ENCODE measurements around the gene HEATR3. TPM values are rescaled to one million over a fixed set of nuclear protein-coding genes. Genes with fewer than 3 reads are reported as not detected.

HEATR3 gene
- total RNA-seq, 4 donors from 2014 or later, result 15.6 to 51.8 (median 25.3) TPM

DNA sequence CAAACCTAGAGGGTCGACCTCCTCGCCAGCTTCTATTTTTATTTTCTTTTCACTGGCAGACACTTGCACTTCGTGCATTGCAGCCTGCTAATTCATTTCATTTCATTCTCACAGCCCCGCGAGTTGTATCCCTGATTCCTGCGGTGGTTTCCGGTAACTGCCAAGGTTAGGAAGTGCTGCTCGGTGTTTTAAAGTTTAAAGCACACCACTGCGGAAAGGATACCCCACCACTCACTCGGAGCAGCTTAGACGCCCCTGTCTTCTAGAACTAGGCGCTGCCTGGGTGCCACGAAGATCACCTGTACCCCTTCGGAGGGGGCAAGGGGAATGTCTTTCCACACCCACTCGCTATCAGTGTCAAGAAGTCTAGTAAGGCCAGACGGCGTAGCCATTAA, 40.2 kb upstream of the HEATR3 start:
- DNase-seq (ENCODE audit: low spot score), result no peak
- peak; percentile 21 for ATAC-seq (ENCODE audit: low FRiP score)
- TF ChIP-seq, protein P1, sequence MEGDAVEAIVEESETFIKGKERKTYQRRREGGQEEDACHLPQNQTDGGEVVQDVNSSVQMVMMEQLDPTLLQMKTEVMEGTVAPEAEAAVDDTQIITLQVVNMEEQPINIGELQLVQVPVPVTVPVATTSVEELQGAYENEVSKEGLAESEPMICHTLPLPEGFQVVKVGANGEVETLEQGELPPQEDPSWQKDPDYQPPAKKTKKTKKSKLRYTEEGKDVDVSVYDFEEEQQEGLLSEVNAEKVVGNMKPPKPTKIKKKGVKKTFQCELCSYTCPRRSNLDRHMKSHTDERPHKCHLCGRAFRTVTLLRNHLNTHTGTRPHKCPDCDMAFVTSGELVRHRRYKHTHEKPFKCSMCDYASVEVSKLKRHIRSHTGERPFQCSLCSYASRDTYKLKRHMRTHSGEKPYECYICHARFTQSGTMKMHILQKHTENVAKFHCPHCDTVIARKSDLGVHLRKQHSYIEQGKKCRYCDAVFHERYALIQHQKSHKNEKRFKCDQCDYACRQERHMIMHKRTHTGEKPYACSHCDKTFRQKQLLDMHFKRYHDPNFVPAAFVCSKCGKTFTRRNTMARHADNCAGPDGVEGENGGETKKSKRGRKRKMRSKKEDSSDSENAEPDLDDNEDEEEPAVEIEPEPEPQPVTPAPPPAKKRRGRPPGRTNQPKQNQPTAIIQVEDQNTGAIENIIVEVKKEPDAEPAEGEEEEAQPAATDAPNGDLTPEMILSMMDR (IDR thresholded peaks at IDR 0.05), result no peak

DNA sequence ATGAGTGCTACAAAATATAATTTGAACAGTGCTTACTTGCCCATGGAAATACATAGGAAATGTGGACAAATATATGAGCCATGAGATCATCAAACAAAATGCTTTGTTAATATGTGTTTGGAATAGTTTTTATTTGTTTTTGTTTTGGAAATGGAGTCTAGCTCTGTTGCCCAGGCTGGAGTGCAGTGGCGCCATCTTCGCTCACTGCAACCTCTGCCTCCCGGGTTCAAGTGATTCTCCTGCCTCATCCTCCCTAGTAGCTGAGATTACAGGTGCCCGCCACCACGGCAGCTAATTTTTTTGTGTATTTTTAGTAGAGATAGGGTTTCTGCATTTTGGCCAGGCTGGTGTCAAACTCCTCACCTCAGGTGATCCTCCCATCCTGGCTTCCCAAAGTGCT, 37.9 kb upstream of the HEATR3 start:
- TF ChIP-seq, protein P1 (IDR thresholded peaks at IDR 0.05), result no peak
- ATAC-seq (ENCODE audit: low FRiP score) (no peak), DNase-seq (ENCODE audit: low spot score) (no peak)

DNA sequence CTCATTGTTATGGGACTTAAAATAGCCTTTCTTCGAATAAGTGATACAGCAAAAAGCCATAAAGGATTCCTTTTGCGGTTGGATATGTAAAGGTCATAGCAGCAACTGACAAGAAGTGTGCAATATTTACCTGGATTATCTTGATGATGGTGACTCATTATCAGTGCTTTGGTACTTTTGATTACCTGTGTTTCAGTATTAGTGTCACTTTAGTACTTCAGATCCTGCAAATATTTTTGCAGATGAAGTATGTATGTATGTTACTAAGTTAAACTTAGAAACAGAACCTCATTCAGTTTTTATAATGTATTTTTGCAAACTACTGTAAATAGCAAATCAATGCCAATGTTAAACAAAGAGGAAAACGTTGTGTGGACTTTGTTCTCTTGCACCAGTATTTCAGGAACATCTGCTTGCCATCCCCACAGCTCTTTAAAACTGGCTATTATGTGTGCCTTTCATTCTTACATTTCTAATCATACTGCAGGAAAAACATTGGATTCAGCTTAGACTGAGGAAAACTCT, 30.2 kb upstream of the HEATR3 start:
- ATAC-seq (ENCODE audit: low FRiP score) (no peak), DNase-seq (ENCODE audit: low spot score) (no peak)
- TF ChIP-seq, protein P1 (IDR thresholded peaks at IDR 0.05), result no peak

DNA sequence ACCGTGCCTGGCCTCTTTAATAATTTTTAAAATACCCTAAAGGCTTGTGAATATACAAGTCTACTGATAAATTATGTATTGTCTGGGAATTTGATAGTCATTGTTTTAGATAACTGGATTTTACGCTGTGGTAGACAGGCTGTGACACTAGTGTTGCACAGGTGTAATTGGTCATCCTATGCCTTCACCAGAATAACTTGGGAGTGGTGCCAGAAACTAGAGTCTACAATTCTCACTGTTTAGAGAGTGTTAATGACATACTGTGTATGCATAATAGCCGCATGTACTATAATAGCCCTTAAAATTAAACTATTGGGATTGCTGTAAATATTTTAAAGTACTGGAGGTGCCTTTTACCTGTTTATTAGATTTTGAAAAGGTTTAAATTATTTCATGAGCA, 29.3 kb upstream of the HEATR3 start:
- DNase-seq (ENCODE audit: low spot score), result no peak
- TF ChIP-seq, protein P1 (IDR thresholded peaks at IDR 0.05), result no peak

DNA sequence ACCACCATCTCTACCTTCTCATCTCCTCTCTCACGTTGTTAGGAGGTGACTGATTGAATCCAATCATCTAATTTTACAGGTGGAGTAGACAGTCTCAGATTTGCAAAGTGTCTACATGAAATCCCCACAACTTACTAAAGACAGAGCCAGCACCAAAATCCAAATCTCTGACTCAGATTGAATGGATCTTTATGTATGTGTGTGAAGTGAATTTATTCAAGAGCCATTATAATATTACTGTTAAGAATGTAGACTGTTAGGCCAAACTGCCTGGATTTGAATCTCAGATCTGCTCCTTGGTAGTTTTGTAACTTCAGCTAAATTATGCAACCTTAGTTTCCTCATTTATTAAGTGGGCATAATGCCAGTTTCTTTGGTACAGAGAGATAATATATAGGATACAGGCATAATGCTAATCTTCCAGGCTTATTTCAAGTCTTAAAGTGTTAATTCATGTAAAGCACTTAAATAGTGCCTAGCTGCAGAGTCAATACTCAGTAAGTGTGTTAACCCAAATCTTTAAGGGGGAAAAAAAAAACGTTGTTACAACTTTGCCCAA, 28.0 kb upstream of the HEATR3 start:
- TF ChIP-seq, protein P1 (IDR thresholded peaks at IDR 0.05), result no peak
- no peak for DNase-seq (ENCODE audit: low spot score)
- no peak for ATAC-seq (ENCODE audit: low FRiP score)

More for the DNA sequence above, 29.3 kb upstream of the HEATR3 start:
- no peak for ATAC-seq (ENCODE audit: low FRiP score)

DNA sequence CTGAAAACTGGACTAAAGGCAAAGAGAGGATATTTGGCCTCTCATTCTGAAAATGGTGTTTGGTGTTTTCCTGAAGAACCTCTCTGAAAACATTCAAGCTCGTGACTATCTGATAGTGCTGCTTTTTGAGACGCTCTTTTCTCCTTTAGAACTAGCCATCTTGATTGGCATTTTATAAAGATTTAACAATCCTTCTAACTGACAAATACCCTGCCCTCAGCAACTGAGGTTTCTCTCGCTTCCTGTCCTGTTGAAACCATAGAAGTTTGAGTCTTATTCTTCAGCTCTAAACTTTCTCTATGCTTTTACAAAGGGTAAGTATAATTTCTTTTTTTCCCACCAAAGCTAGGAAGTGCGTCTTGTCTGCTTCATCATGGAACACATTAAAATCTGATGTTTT, 27.5 kb upstream of the HEATR3 start:
- TF ChIP-seq, protein P1 (IDR thresholded peaks at IDR 0.05), result no peak
- DNase-seq (ENCODE audit: low spot score) (no peak), ATAC-seq (ENCODE audit: low FRiP score) (no peak)
